OCI-LY3 (cell line): ENCODE data around the gene NOVA1.

Source experiments
- EZH2phosphoT487 ChIP-seq: fragments of 200-600 bp; shearing (Covaris generic); IDR thresholded peaks from 2 replicates; pipeline ENCODE4 v1.6.1; 2018; ENCODE audit warnings: antibody characterized with exemption, mixed run types, low read depth
- TF ChIP-seq, protein P1 (sequence below): fragments of 200-600, 300-600 bp; sonication (generic); IDR thresholded peaks from 2 replicates; pipeline ENCODE4 v1.5.1; 2014; ENCODE audit warnings: antibody characterized with exemption, low read length, low read depth

GRCh38 chr14:26499546-26499945 lies 98.3 kb downstream of the NOVA1 start:
- TF ChIP-seq, protein P1, sequence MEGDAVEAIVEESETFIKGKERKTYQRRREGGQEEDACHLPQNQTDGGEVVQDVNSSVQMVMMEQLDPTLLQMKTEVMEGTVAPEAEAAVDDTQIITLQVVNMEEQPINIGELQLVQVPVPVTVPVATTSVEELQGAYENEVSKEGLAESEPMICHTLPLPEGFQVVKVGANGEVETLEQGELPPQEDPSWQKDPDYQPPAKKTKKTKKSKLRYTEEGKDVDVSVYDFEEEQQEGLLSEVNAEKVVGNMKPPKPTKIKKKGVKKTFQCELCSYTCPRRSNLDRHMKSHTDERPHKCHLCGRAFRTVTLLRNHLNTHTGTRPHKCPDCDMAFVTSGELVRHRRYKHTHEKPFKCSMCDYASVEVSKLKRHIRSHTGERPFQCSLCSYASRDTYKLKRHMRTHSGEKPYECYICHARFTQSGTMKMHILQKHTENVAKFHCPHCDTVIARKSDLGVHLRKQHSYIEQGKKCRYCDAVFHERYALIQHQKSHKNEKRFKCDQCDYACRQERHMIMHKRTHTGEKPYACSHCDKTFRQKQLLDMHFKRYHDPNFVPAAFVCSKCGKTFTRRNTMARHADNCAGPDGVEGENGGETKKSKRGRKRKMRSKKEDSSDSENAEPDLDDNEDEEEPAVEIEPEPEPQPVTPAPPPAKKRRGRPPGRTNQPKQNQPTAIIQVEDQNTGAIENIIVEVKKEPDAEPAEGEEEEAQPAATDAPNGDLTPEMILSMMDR, result no peak
- TF ChIP-seq EZH2phosphoT487, result no peak
